CD14-positive monocyte (primary cell): Measurements from ENCODE around the gene NCOA4. TPM values are rescaled to one million over a fixed set of nuclear protein-coding genes. Genes with fewer than 3 reads are reported as not detected.

Source experiments
- DNase-seq, 3 donors: peaks; one replicate each; pipeline ENCODE4 v3.0.0-alpha.2; 2011 to 2022
- H2AFZ ChIP-seq: 2 replicates; pipeline ENCODE4 v1.6.0; 2012; ENCODE audit warnings: mild to moderate bottlenecking, low read depth, low read length, inconsistent platforms; ENCODE audit not compliant: insufficient read depth, poor library complexity, severe bottlenecking
- H3K27ac ChIP-seq, 2 donors: 1 replicate in 1 of 2; 2 replicates in 1 of 2; pipeline ENCODE4 v1.5.1; 2012 to 2013; ENCODE audit warnings: low read length in 2 of 2, control low read depth in 1 of 2, inconsistent platforms in 1 of 2, low read depth in 1 of 2, mild to moderate bottlenecking in 1 of 2
- H3K27me3 ChIP-seq, 2 donors: one replicate each; pipeline versions ENCODE4 v1.6.0 to v1.6.1; 2011 to 2013; ENCODE audit warnings: low read length in 2 of 2; ENCODE audit not compliant: control insufficient read depth in 2 of 2, insufficient read depth in 2 of 2
- H3K36me3 ChIP-seq, 2 donors: replicated peaks in 1 of 2; 1 replicate in 1 of 2; 2 replicates in 1 of 2; pipeline versions ENCODE4 v1.5.1 to v1.6.1; 2012 to 2013; ENCODE audit warnings: low read length in 2 of 2, control low read depth in 1 of 2, inconsistent platforms in 1 of 2, mild to moderate bottlenecking in 1 of 2; ENCODE audit not compliant: insufficient read depth in 2 of 2, control insufficient read depth in 1 of 2
- H3K4me1 ChIP-seq, 2 donors: 1 replicate in 1 of 2; 2 replicates in 1 of 2; pipeline versions ENCODE4 v1.5.1 to v1.6.1; 2012 to 2013; ENCODE audit warnings: low read length in 2 of 2, control low read depth in 1 of 2, inconsistent platforms in 1 of 2, mild to moderate bottlenecking in 1 of 2, moderate library complexity in 1 of 2; ENCODE audit not compliant: insufficient read depth in 2 of 2, control insufficient read depth in 1 of 2
- H3K4me2 ChIP-seq: replicated peaks from 2 replicates; pipeline ENCODE3; 2012; ENCODE audit warnings: low read length, moderate library complexity, mild to moderate bottlenecking; ENCODE audit not compliant: poor library complexity, severe bottlenecking; ENCODE audit errors: extremely low read depth
- H3K4me3 ChIP-seq, 3 experiments: fragments of 200-600 bp in 1 of 3; sonication (generic) in 1 of 3; replicated peaks in 1 of 3; 1 replicate in 2 of 3; 2 replicates in 1 of 3; pipeline ENCODE4 v1.5.1; 2011 to 2013; ENCODE audit warnings: low read length in 3 of 3, mild to moderate bottlenecking in 3 of 3, control low read depth in 2 of 3, low read depth in 2 of 3, inconsistent platforms in 1 of 3, moderate library complexity in 1 of 3
- H3K79me2 ChIP-seq: 2 replicates; pipeline ENCODE4 v1.6.0; 2012; ENCODE audit warnings: mild to moderate bottlenecking, control low read depth, inconsistent platforms, low read length, moderate library complexity; ENCODE audit not compliant: insufficient read depth
- H3K9ac ChIP-seq: 2 replicates; pipeline ENCODE4 v1.6.0; 2017; ENCODE audit warnings: low read length, mild to moderate bottlenecking; ENCODE audit not compliant: insufficient read depth, poor library complexity, severe bottlenecking
- H3K9me3 ChIP-seq, 2 donors: replicated peaks in 1 of 2; 1 replicate in 1 of 2; 2 replicates in 1 of 2; pipeline versions ENCODE4 v1.5.1 to v1.6.1; 2012 to 2013; ENCODE audit warnings: low read length in 2 of 2, control low read depth in 1 of 2; ENCODE audit not compliant: control insufficient read depth in 1 of 2, insufficient read depth in 1 of 2
- H4K20me1 ChIP-seq: 2 replicates; pipeline ENCODE4 v1.6.0; 2012; ENCODE audit warnings: mild to moderate bottlenecking, low read length, control low read depth, moderate library complexity; ENCODE audit not compliant: insufficient read depth
- H3K27ac Mint-ChIP-seq, 7 donors: one replicate each; pipeline ENCODE4 v1.8.0; 2020; ENCODE audit warnings: mild to moderate bottlenecking in 7 of 7, mixed read lengths in 7 of 7, moderate library complexity in 6 of 7, inconsistent platforms in 2 of 7
- H3K27me3 Mint-ChIP-seq, 3 donors: one replicate each; pipeline ENCODE4 v1.8.0; 2021 to 2022; ENCODE audit warnings: low read depth in 3 of 3, mild to moderate bottlenecking in 3 of 3, mixed read lengths in 3 of 3, moderate library complexity in 3 of 3, inconsistent platforms in 1 of 3
- H3K36me3 Mint-ChIP-seq, 2 donors: one replicate each; pipeline ENCODE4 v1.8.0; 2020; ENCODE audit warnings: mixed read lengths in 2 of 2, inconsistent platforms in 1 of 2, mild to moderate bottlenecking in 1 of 2
- H3K4me1 Mint-ChIP-seq: one replicate; pipeline ENCODE4 v1.8.0; 2020; ENCODE audit warnings: mild to moderate bottlenecking, mixed read lengths
- H3K4me3 Mint-ChIP-seq, 2 donors: one replicate each; pipeline ENCODE4 v1.8.0; 2020; ENCODE audit warnings: mild to moderate bottlenecking in 2 of 2, mixed read lengths in 2 of 2, moderate library complexity in 1 of 2
- H3K9me3 Mint-ChIP-seq, 7 donors: one replicate each; pipeline ENCODE4 v1.8.0; 2020 to 2022; ENCODE audit warnings: mixed read lengths in 7 of 7, mild to moderate bottlenecking in 6 of 7, moderate library complexity in 6 of 7, inconsistent platforms in 2 of 7
- WGBS: methylation state at CpG from one replicate; pipeline ENCODE4 v1.1.5; 2013; ENCODE audit warnings: missing lambda C conversion rate; ENCODE audit not compliant: insufficient coverage; 5-methylcytosine and 5-hydroxymethylcytosine counted together
- intact Hi-C, 2 donors: fragments of 100-400 bp; cut with micrococcal nuclease; formaldehyde crosslinking; loops; one replicate each; pipeline versions ENCODE4 v1.15.0 to v1.15.1; 2023
- polyA plus RNA-seq, 3 donors: library from polyadenylated mRNA; depleted of rRNA in 1 of 3; unstranded in 2 of 3; stranded (reverse) in 1 of 3; fragments of 300-500 nt in 2 of 3; fragments of >200 nt in 1 of 3; fragmentation: Illumina TruSeq in 2 of 3; gene quantifications; 1 replicate in 2 of 3; 2 replicates in 1 of 3; pipeline ENCODE4 v1.2.3, GENCODE V29; 2012 to 2021
- TF ChIP-seq, protein P1 (sequence below): fragments of 200-600 bp; IDR thresholded peaks from one replicate; pipeline ENCODE4 v1.8.0; 2022; ENCODE audit warnings: antibody characterized with exemption, mild to moderate bottlenecking

Gene NCOA4
- polyA plus RNA-seq, 3 donors: 161 to 853 (median 784) TPM

- H3K4me2 ChIP-seq: no peak overlapping the region
- Mint-ChIP-seq H3K36me3 (no peaks in the 10 kb centered on the region), H3K27ac (no peak overlapping the region), H3K4me1 (no peaks in the 10 kb centered on the region), H3K4me3 (no peak overlapping the region), H3K9me3 (peaks cover 0 to 3% (median 0%) of the 10 kb centered on the region in 7 donors), H3K27me3 (peaks cover 0 to 4% (median 0%) of the 10 kb centered on the region in 3 donors)
- TF ChIP-seq, protein P1, sequence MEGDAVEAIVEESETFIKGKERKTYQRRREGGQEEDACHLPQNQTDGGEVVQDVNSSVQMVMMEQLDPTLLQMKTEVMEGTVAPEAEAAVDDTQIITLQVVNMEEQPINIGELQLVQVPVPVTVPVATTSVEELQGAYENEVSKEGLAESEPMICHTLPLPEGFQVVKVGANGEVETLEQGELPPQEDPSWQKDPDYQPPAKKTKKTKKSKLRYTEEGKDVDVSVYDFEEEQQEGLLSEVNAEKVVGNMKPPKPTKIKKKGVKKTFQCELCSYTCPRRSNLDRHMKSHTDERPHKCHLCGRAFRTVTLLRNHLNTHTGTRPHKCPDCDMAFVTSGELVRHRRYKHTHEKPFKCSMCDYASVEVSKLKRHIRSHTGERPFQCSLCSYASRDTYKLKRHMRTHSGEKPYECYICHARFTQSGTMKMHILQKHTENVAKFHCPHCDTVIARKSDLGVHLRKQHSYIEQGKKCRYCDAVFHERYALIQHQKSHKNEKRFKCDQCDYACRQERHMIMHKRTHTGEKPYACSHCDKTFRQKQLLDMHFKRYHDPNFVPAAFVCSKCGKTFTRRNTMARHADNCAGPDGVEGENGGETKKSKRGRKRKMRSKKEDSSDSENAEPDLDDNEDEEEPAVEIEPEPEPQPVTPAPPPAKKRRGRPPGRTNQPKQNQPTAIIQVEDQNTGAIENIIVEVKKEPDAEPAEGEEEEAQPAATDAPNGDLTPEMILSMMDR: no peak
- H3K9me3 ChIP-seq: no peaks in the 10 kb centered on the region
- H3K36me3 ChIP-seq: no peaks in the 10 kb centered on the region
- WGBS: 100% methylated on average over 1 of the region's 4 CpGs
- no peaks in the 10 kb centered on the region for H4K20me1 ChIP-seq
- no peaks in the 10 kb centered on the region for H3K27me3 ChIP-seq
- no peak overlapping the region for H3K27ac ChIP-seq
- intact Hi-C loops: no loop called here
- no peak overlapping the region for H3K9ac ChIP-seq
- no peak for DNase-seq
- no peak overlapping the region for H2AFZ ChIP-seq
- no peaks in the 10 kb centered on the region for H3K4me1 ChIP-seq
- no peaks in the 10 kb centered on the region for H3K79me2 ChIP-seq
- H3K4me3 ChIP-seq: no peak overlapping the region
These were observed 12.1 kb upstream of the NCOA4 start for GRCh38 chr10:46042527-46042926.

- 100% methylated on average over 2 of the region's 3 CpGs for WGBS
- Histone ChIP-seq H4K20me1 (no peaks in the 10 kb centered on the region), H3K4me2 (no peak overlapping the region), H3K27me3 (no peaks in the 10 kb centered on the region), H3K9me3 (no peaks in the 10 kb centered on the region), H3K4me3 (no peak overlapping the region), H3K27ac (no peak overlapping the region), H3K4me1 (no peaks in the 10 kb centered on the region), H2AFZ (peak overlapping the region; percentile 16), H3K9ac (no peak overlapping the region), H3K79me2 (no peaks in the 10 kb centered on the region), H3K36me3 (no peaks in the 10 kb centered on the region)
- peaks cover 0 to 4% (median 0%) of the 10 kb centered on the region in 3 donors for H3K27me3 Mint-ChIP-seq
- intact Hi-C loops: no loop called here
- no peak overlapping the region for H3K4me3 Mint-ChIP-seq
- H3K4me1 Mint-ChIP-seq: peaks cover 2% of the 10 kb centered on the region
- H3K36me3 Mint-ChIP-seq: no peaks in the 10 kb centered on the region
- DNase-seq: no peak
- TF ChIP-seq, protein P1: no peak
- H3K9me3 Mint-ChIP-seq: peaks cover 0 to 3% (median 0%) of the 10 kb centered on the region in 7 donors
- H3K27ac Mint-ChIP-seq: no peak overlapping the region
These were observed 9.6 kb upstream of the NCOA4 start for GRCh38 chr10:46040004-46040403.
